Endothelial cell of umbilical vein (primary cell): Measurements from ENCODE around the gene MEX3D.
A peak's percentile ranks its signal among the peaks of the same experiment; 100 is the strongest.

ENCODE experiments used
- CTCF ChIP-seq, 2 donors: IDR thresholded peaks; 1 replicate in 1 of 2; 2 replicates in 1 of 2; pipeline ENCODE4 v1.5.1; 2011; ENCODE audit warnings: low read length in 2 of 2, mild to moderate bottlenecking in 2 of 2, moderate library complexity in 2 of 2, control low read depth in 1 of 2, inconsistent platforms in 1 of 2, low read depth in 1 of 2; ENCODE audit not compliant: insufficient read depth in 1 of 2; ENCODE audit errors: extremely low read depth in 1 of 2
- EZH2 ChIP-seq: IDR thresholded peaks from 2 replicates; pipeline ENCODE4 v1.6.1; 2012; ENCODE audit warnings: borderline replicate concordance, low read depth, mild to moderate bottlenecking, moderate library complexity, low read length, inconsistent platforms; ENCODE audit not compliant: severe bottlenecking
- FOS ChIP-seq: IDR thresholded peaks from 2 replicates; pipeline ENCODE4 v1.6.1; 2011; ENCODE audit warnings: mild to moderate bottlenecking, low read length, moderate library complexity, borderline replicate concordance; ENCODE audit not compliant: insufficient read depth
- GATA2 ChIP-seq: IDR thresholded peaks from 2 replicates; pipeline ENCODE4 v1.7.0; 2011; ENCODE audit warnings: low read depth, mild to moderate bottlenecking, moderate library complexity, mixed read lengths, low read length; ENCODE audit not compliant: insufficient read length, insufficient read depth
- JUN ChIP-seq: IDR thresholded peaks from 2 replicates; pipeline ENCODE4 v1.6.1; 2011; ENCODE audit warnings: borderline replicate concordance, low read depth; ENCODE audit not compliant: insufficient read length, insufficient read depth
- MAX ChIP-seq: IDR thresholded peaks from 2 replicates; pipeline ENCODE4 v1.6.1; 2011; ENCODE audit not compliant: insufficient read depth, insufficient read length
- POLR2A ChIP-seq: IDR thresholded peaks from 2 replicates; pipeline ENCODE4 v1.6.1; 2012; ENCODE audit warnings: low read depth, mild to moderate bottlenecking, control low read depth, low read length
- POLR2AphosphoS5 ChIP-seq: IDR thresholded peaks from 2 replicates; pipeline ENCODE4 v1.6.1; 2012; ENCODE audit warnings: low read depth, mild to moderate bottlenecking, control low read depth, low read length, moderate library complexity; ENCODE audit not compliant: insufficient read depth

GRCh38 chr19:1605236-1606137 lies 37.4 kb upstream of the MEX3D start, which contains the start of gene UQCR11:
- TF ChIP-seq CTCF (IDR thresholded peaks at IDR 0.05; ENCODE audit: extremely low read depth in 1 of 2, insufficient read depth in 1 of 2, low read depth in 1 of 2, low read length in 2 of 2), result peak; percentile 32 to 60
- TF ChIP-seq POLR2AphosphoS5, result peak; percentile 80
- TF ChIP-seq POLR2A, result peak; percentile 93
- no peak for TF ChIP-seq GATA2
- no peak for TF ChIP-seq FOS
- no peak for TF ChIP-seq EZH2
- peak; percentile 97 for TF ChIP-seq MAX
- TF ChIP-seq JUN, result no peak
